ENCODE data around the gene FOXO1. TPM values are rescaled to one million over a fixed set of nuclear protein-coding genes. Genes with fewer than 3 reads are reported as not detected.

FOXO1 gene
- polyA plus RNA-seq, 1 experiment, result 5.3 TPM

- POLR2A ChIA-PET, result no interaction called here
- no peak for DNase-seq (ENCODE audit: low read depth)
- CTCF ChIA-PET, result no interaction called here
- no peak for TF ChIP-seq CTCF (IDR thresholded peaks at IDR 0.05; ENCODE audit: insufficient read depth, low read depth, low read length)
- no peaks in the 10 kb centered on the region for H3K36me3 ChIP-seq (ENCODE audit: control insufficient read depth, insufficient read depth, low read length)
- no peak overlapping the region for H3K4me3 ChIP-seq (ENCODE audit: low read depth, low read length)
- no peaks in the 10 kb centered on the region for H3K27me3 ChIP-seq (ENCODE audit: control insufficient read depth, insufficient read depth, low read length)
Observed at GRCh38 chr13:40588101-40588500, 78.3 kb downstream of the FOXO1 start.

- Histone ChIP-seq H3K27me3 (ENCODE audit: control insufficient read depth, insufficient read depth, low read length) (no peaks in the 10 kb centered on the region), H3K36me3 (ENCODE audit: control insufficient read depth, insufficient read depth, low read length) (no peaks in the 10 kb centered on the region), H3K4me3 (ENCODE audit: low read depth, low read length) (no peak overlapping the region)
- ChIA-PET CTCF (no interaction called here), POLR2A (no interaction called here)
- DNase-seq (ENCODE audit: low read depth), result no peak
- no peak for TF ChIP-seq CTCF (IDR thresholded peaks at IDR 0.05; ENCODE audit: insufficient read depth, low read depth, low read length)
Observed at GRCh38 chr13:40586886-40587565, 79.4 kb downstream of the FOXO1 start.

GRCh38 chr13:40585911-40586471, 80.5 kb downstream of the FOXO1 start:
- POLR2A ChIA-PET, result no interaction called here

GRCh38 chr13:40583738-40584137, 82.7 kb downstream of the FOXO1 start:
- ChIA-PET POLR2A (no interaction called here), CTCF (interaction anchor here (0.9 to 1.4 kb wide), 2 partner anchors 9 to 13 kb away, joined by 3 to 4 read pairs; no protein-coding TSS in a partner anchor)
- DNase-seq (ENCODE audit: low read depth), result no peak
- TF ChIP-seq CTCF (IDR thresholded peaks at IDR 0.05; ENCODE audit: insufficient read depth, low read depth, low read length), result no peak
- Histone ChIP-seq H3K36me3 (ENCODE audit: control insufficient read depth, insufficient read depth, low read length) (no peaks in the 10 kb centered on the region), H3K4me3 (ENCODE audit: low read depth, low read length) (no peak overlapping the region), H3K27me3 (ENCODE audit: control insufficient read depth, insufficient read depth, low read length) (no peaks in the 10 kb centered on the region)

More at GRCh38 chr13:40585911-40586471, 80.5 kb downstream of the FOXO1 start:
- Histone ChIP-seq H3K27me3 (ENCODE audit: control insufficient read depth, insufficient read depth, low read length) (no peaks in the 10 kb centered on the region), H3K36me3 (ENCODE audit: control insufficient read depth, insufficient read depth, low read length) (no peaks in the 10 kb centered on the region), H3K4me3 (ENCODE audit: low read depth, low read length) (no peak overlapping the region)
- peak; percentile 26 for DNase-seq (ENCODE audit: low read depth)
- TF ChIP-seq CTCF (IDR thresholded peaks at IDR 0.05; ENCODE audit: insufficient read depth, low read depth, low read length), result no peak
- CTCF ChIA-PET, result no interaction called here

GRCh38 chr13:40582531-40582930, 83.9 kb downstream of the FOXO1 start:
- no peaks in the 10 kb centered on the region for H3K27me3 ChIP-seq (ENCODE audit: control insufficient read depth, insufficient read depth, low read length)
- POLR2A ChIA-PET, result no interaction called here
- H3K4me3 ChIP-seq (ENCODE audit: low read depth, low read length), result no peak overlapping the region
- DNase-seq (ENCODE audit: low read depth), result no peak
- no peak for TF ChIP-seq CTCF (IDR thresholded peaks at IDR 0.05; ENCODE audit: insufficient read depth, low read depth, low read length)
- CTCF ChIA-PET, result interaction anchor here (0.9 kb wide), 1 partner anchor 8 kb away, joined by 3 read pairs; no protein-coding TSS in a partner anchor
- H3K36me3 ChIP-seq (ENCODE audit: control insufficient read depth, insufficient read depth, low read length), result no peaks in the 10 kb centered on the region

All from BJ (cell line).